ENCODE results near the gene KDM4F.

- no peak for TF ChIP-seq CTCF (IDR thresholded peaks at IDR 0.05)
- no peak for TF ChIP-seq POLR2A (IDR thresholded peaks at IDR 0.05)
Observed at GRCh38 chr11:95045812-95046211, 3.4 kb upstream of the KDM4F start.

Measured in esophagus squamous epithelium (tissue), 4 donors.